Glomerular visceral epithelial cell (primary cell): ENCODE data around the gene ICE2.
A peak's percentile ranks its signal among the peaks of the same experiment; 100 is the strongest.

Source experiments
- DNase-seq: peaks from one replicate; pipeline ENCODE4 v3.0.0-alpha.2; 2016; ENCODE audit errors: extremely low spot score

ICE2 gene

GRCh38 chr15:60493166-60493565 is 14.2 kb upstream of the ICE2 start:
- DNase-seq = no peak

DNA sequence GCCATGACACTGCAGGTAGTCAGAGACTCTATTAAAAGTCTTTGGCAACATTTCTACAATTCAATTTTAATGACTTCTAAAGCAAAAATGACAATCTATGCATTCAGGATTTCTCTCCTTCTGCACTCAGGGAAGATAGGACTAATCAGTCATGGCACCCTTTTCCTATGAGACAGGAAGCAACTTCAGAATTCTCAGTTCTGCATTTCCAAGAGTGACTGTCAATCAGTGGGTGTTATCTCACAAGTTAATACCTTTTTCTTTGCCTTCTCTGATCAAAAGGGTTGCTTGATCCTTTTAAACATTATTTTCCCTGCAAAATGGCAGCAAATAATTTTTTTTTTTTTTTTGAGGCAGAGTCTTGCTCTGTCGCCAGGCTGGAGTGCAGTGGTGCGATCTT is 7.8 kb upstream of the ICE2 start:
- no peak for DNase-seq

DNA sequence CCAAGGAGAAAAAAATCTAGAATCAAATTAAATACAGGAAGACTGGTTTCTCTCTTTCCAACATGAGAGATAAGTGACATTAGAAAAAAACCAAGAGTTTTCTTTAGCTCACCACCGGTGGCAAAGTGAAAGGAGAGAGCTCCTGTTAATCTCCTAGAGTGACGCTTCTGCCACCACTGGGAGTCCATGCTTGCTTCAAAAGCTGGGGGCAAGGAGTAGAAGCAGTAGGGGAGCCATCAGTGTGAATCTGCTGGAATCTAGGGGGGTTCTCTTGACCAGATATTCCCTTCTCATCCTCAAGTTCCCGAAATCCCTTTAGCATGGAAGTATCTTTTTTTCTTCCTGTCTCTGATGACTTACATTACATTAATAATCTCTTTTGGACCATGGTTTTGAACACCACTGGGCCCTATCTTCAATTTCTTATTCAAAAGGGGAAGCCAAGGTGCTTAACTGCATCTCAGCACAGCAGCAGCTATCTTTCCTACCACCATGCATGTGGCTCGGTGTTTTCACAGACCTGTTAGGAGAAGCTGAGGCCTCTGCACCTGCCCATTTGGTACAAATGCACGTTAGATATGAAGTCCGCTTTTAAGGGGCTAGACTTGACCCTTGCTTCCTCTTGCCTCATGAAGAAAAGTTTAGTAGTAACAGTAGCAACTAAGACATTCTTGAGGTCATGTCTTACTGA is 6.6 kb upstream of the ICE2 start:
- DNase-seq = no peak

DNA sequence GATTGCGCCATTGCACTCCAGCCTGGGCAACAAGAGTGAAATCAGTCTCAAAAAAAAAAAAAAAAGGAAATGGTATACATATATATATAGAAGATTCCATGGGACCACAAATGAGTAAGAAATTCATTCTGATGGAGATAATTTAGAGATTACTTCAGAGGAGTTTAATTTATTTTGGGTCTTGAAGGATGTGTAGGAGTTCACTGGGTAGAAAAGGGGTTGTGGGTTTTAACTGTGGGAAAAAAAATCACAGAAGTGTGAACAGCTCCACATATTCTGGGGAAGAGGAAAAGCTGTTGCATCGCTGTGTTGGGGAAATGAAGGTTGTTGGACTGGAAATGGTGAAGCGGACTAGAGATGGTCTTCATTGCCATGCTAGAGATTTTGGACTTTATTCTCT is 4.1 kb upstream of the ICE2 start:
- no peak for DNase-seq

- no peak for DNase-seq
These were observed 1.9 kb upstream of the ICE2 start for GRCh38 chr15:60480888-60481287.

DNA sequence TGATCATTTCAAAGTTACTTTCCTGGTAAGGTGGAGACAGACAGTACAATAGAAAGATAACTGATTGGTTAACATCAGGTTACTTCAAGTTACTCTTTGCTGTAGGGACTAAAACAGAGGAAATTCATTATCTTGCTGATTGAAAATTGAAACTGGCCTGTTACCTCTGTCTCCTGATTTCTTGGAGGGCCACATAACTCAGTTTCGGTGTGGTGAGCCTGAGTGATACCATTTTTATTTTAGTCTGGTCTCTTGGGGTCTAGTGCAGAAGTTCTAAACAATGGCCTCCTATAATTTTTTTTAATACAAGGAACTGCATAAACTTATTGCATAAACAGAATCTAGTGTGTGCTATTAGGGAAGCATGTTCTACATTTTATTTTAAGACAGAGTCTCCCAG is 1.2 kb upstream of the ICE2 start:
- DNase-seq = no peak

- DNase-seq = no peak
These were observed 594 bp upstream of the ICE2 start for GRCh38 chr15:60479361-60480110.

DNA sequence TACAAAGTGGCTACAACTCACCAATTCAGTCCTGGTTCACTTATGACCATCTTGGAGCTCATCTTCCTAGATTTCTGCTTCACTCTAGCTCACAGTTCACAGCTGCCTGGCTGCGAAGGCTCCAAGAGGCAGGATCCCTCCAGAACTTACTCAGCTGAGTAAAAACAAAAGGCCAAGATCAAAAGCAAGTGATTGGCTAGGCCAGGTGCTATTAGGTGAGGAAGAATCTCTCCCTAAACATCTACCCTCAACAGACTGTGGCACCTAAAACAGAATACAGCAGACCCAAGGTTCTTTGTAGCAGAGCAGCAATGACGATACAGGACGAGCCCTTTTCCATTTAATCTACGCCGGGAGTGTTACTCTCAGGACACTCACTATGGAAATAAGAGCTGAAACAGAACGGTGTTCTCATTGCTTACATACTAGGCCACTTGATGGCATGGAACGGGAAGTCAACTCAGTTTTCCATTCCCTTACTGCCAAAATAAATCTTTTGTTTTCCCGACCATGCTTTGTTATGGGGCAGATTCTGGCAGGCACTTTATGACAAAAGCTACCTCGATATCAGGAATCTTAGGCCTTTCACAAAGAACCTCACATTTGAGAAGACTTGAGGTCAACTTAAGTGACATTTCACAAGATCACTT is 901 bp downstream of the ICE2 start:
- DNase-seq = peak; percentile 24

GRCh38 chr15:60477164-60477563 is 1.8 kb downstream of the ICE2 start:
- no peak for DNase-seq

DNA sequence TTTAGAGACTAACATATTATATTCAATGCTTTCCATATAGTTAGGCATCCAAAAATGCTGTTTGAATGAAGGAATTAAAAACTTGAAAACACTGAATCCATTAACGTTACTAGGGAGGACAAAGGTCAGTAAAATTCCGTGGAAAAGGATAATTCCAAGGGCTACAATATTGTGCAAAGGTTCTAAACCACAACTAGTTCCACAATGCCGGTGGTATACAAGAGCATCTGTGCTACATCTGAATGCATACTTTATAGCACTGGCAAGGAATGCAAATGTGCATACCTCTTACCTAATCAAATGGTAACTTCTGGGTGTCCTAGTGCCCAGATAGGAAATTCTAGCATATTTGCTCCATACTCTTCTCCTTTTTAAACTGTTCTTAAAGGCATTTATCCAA is 2.2 kb downstream of the ICE2 start:
- DNase-seq = peak; percentile 59

GRCh38 chr15:60473135-60473534 is 5.8 kb downstream of the ICE2 start:
- DNase-seq = no peak

GRCh38 chr15:60471314-60471713 is 7.6 kb downstream of the ICE2 start:
- DNase-seq = no peak

DNA sequence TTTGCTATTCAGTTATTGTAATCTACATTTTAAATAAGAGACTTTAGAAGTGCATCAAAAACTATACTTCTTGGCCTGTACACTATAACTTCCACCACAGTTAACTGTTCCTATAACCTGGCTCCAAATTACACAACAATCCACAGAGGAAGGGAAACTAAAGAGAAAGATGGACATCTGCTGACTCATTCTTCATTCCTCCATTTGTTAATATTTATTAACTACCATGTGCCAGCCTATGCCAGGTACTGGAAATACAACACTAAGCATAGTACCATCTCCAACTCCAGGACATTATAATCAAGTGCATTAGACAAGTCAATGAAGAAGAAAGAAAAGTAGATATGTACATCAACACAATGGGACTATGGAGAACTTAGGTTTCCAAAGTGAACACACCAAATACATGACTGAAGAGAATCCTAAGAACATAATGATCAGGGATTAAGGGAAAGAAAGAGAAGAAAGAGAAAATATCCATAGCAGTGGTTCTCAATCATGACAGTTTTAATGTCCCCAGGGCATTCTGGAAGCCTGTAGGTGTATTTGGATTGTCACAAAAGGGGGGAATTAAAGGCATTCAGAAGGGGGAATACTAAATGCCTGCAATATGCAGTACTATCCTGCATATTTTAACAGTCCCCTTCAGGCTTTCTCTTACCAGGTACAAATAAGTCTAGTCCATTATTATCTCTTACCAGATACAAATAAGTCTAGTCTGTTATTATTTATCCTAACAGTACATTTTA is 8.9 kb downstream of the ICE2 start:
- DNase-seq = peak; percentile 44

DNA sequence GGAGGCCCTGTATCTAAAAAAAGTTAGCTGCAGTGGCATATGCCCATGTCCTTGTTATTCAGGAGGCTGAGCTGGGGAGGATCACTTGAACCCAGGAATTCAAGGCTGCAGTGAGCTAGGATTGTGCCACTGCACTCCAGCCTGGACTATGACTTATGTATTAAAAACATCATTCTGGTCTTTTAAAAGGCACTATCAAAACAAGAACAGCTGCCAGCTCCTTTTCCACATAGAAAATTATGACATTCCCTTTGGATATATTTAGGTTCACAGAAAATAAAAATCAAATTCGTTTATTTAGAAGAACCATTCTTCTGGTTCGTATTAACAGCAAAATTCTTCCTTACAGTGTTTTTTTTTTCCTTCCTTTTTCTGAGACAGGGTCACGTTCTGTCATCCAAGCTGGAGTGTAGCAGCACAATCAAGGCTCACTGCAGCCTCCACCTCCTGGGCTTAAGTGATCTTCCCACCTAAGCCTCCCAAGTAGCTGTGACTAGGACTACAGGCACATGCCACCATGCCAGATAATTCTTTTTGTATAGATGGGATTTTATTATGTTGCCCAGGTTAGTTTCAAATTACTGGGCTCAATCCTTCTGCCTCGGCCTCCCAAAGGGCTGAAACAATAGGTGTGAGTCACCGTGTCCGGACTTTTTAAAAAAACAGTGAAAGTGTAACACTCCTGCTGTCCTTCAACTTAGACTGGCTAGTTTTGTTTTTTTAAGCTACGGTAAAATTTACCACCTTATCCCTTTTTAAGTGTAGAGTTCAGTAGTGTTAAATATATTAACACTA is 13.9 kb downstream of the ICE2 start:
- DNase-seq = peak; percentile 20

DNA sequence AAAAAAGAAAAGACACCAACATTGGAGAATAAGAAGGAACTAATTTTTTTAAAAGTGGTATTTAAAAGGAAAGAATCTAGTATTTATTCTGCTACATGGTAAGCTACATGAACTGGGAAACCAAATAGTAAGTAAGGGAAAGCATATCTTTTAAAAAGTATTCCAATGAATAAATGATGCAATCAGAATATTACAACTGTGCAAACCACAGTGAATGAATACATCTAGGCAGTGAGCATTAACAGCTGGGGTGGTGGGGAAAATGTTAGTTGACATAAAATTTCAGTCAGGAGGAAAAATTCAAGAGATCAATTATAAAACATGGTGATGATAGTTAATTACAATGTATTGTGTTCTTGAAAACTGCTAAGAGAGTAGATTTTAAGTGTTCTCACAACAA is 16.9 kb downstream of the ICE2 start:
- DNase-seq = no peak

DNA sequence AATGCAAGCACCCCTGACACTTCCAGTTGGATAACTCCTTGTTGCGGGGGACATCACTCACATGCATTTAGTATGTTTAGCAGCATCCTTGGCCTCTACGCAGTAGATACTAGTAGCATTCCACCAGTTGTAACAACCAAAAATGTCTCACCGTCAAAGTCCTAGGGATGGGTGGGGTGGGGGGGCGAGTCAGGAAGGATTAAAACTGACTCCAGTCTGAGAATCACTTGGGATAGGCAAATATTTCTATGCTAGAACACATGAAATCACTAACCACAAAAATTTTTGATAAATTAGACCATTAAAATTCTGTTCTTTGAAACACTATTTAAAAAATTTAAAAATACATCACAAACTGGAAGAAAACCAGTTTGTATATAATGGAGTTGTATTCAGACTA is 18.0 kb downstream of the ICE2 start:
- no peak for DNase-seq

- DNase-seq = no peak
These were observed 20.2 kb downstream of the ICE2 start for GRCh38 chr15:60458721-60459120.

DNA sequence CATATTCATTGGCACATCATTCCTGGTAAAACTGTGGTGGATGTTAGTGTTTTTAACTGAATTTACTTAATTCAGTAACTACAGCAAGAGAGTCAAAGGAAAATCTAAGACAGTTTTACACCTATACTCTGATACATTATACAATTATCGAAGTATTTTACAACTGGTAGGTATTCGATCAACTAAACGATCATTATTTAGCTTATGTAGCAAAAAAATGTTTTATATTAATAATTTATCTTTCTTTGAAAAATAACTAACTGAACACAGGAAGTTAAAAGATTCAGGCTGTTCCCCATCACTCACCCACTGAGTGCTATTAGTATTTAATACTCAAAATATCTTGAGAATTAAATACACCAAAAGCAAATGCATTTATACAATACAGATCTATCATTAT is 21.0 kb downstream of the ICE2 start:
- DNase-seq = no peak

DNA sequence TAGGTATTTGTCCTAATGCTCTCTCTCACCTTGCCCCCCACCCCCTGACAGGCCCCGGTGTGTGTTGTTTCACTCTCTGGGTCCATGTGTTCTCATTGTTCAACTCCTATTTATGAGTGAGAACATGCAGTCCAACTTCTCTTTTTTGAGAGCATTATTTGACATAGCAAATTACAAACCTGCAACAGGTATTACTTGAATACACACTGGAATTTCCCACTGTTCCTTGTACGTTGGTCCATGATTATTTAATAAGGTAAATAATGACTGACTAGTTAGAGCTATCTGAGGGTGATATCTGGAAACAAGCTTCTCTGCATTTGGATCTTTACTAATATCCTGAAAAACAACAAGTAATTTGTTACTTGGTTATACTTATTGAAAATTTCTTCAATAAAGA is 24.1 kb downstream of the ICE2 start:
- DNase-seq = no peak

- DNase-seq = no peak
These were observed 30.1 kb downstream of the ICE2 start for GRCh38 chr15:60448668-60449360.
